Neural progenitor cell (in vitro differentiated cells): Measurements from ENCODE around the gene SFXN5. TPM values are rescaled to one million over a fixed set of nuclear protein-coding genes. Genes with fewer than 3 reads are reported as not detected.

Experiments
- DNase-seq: peaks from one replicate; pipeline ENCODE4 v3.0.0-alpha.2; 2016; ENCODE audit warnings: low spot score
- H2AFZ ChIP-seq: fragments of 200-600 bp; sonication (generic); replicated peaks from 2 replicates; pipeline ENCODE4 v1.6.1; 2016; ENCODE audit warnings: antibody characterized with exemption
- H3F3A ChIP-seq: fragments of 200-600 bp; sonication (generic); 2 replicates; pipeline ENCODE4 v1.6.1; 2016; ENCODE audit warnings: antibody characterized with exemption, low read depth
- H3K27ac ChIP-seq: fragments of 200-600 bp; sonication (generic); 2 replicates; pipeline ENCODE4 v1.5.1; 2016; ENCODE audit warnings: mild to moderate bottlenecking
- H3K27me3 ChIP-seq: fragments of 200-600 bp; sonication (generic); 2 replicates; pipeline ENCODE4 v1.6.1; 2016; ENCODE audit warnings: mild to moderate bottlenecking, moderate library complexity
- H3K36me3 ChIP-seq: fragments of 200-600 bp; sonication (generic); 2 replicates; pipeline ENCODE4 v1.5.1; 2016
- H3K4me1 ChIP-seq: fragments of 200-600 bp; sonication (generic); 2 replicates; pipeline ENCODE4 v1.6.1; 2016; ENCODE audit warnings: mixed run types
- H3K4me2 ChIP-seq: fragments of 200-600 bp; sonication (generic); 2 replicates; pipeline ENCODE4 v1.6.1; 2016
- H3K4me3 ChIP-seq: fragments of 200-600 bp; sonication (generic); 2 replicates; pipeline ENCODE4 v1.5.1; 2016
- H3K79me2 ChIP-seq: fragments of 200-600 bp; sonication (generic); 2 replicates; pipeline ENCODE4 v1.6.1; 2016; ENCODE audit warnings: low read depth
- H3K9ac ChIP-seq: fragments of 200-600 bp; sonication (generic); 2 replicates; pipeline ENCODE4 v1.6.1; 2016
- H3K9me3 ChIP-seq: fragments of 200-600 bp; sonication (generic); 2 replicates; pipeline ENCODE4 v1.5.1; 2016; ENCODE audit warnings: low read depth
- H4K20me1 ChIP-seq: fragments of 200-600 bp; sonication (generic); 2 replicates; pipeline ENCODE4 v1.6.1; 2016; ENCODE audit warnings: low read depth
- H3K27ac Mint-ChIP-seq: 3 replicates; pipeline ENCODE4 v1.8.0; 2021; ENCODE audit warnings: mixed read lengths
- H3K27me3 Mint-ChIP-seq: 2 replicates; pipeline ENCODE4 v1.8.0; 2022; ENCODE audit warnings: low read depth, mild to moderate bottlenecking, inconsistent platforms, moderate library complexity, mixed read lengths; ENCODE audit not compliant: insufficient read depth
- H3K36me3 Mint-ChIP-seq: 3 replicates; pipeline ENCODE4 v1.8.0; 2021; ENCODE audit warnings: mixed read lengths
- H3K4me1 Mint-ChIP-seq: 3 replicates; pipeline ENCODE4 v1.8.0; 2021; ENCODE audit warnings: mixed read lengths
- H3K4me3 Mint-ChIP-seq: 3 replicates; pipeline ENCODE4 v1.8.0; 2021; ENCODE audit warnings: mild to moderate bottlenecking, moderate library complexity, mixed read lengths
- H3K9me3 Mint-ChIP-seq: 3 replicates; pipeline ENCODE4 v1.8.0; 2020; ENCODE audit warnings: mixed read lengths
- EZH2 ChIP-seq: fragments of 200-600 bp; sonication (generic); IDR thresholded peaks from 2 replicates; pipeline ENCODE4 v1.6.1; 2017; ENCODE audit warnings: antibody characterized with exemption, mild to moderate bottlenecking, moderate library complexity
- EZH2phosphoT487 ChIP-seq: fragments of 200-600 bp; sonication (generic); IDR thresholded peaks from 2 replicates; pipeline ENCODE4 v1.6.1; 2017; ENCODE audit warnings: antibody characterized with exemption
- total RNA-seq: library from RNA; depleted of rRNA; stranded (reverse); fragments of >200 nt; gene quantifications from 2 replicates; pipeline ENCODE4 v1.2.3, GENCODE V29; 2015; ENCODE audit warnings: low replicate concordance
- TF ChIP-seq, protein P1 (sequence below): fragments of 200-600 bp; sonication (generic); IDR thresholded peaks from 2 replicates; pipeline ENCODE4 v1.5.1; 2017; ENCODE audit warnings: antibody characterized with exemption, mild to moderate bottlenecking

The SFXN5 gene
- total RNA-seq, 1 donor from 2014 or later = 3.4 TPM

DNA sequence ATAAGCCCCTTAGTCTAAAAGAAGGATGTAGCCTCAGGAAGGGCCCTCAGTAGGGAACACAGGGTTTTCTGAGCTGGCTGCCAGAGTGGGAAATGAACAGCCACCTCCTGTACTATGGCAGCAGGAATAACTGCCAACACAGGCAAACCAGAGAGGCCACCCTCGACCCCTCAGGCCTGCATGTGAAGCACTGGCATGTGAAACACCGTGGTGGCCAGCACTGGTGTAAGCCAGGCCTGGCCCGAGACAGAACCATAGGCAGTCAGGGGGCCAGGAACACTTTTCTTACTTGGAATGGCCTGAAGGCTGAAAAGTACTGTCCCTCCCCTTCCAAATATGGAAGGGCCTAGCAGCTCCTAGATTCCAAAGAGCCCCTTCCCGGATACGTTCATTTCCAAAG is 28.2 kb downstream of the SFXN5 start:
- no peak overlapping the region for H3K9ac ChIP-seq
- Mint-ChIP-seq H3K36me3 (peaks cover 4% of the 10 kb centered on the region), H3K4me1 (peaks cover 15% of the 10 kb centered on the region), H3K27ac (peak overlapping the region; percentile 85), H3K9me3 (no peaks in the 10 kb centered on the region), H3K4me3 (no peak overlapping the region), H3K27me3 (peaks cover 4% of the 10 kb centered on the region)
- H3K4me3 ChIP-seq = no peak overlapping the region
- no peak for DNase-seq
- no peak overlapping the region for H3K27ac ChIP-seq
- TF ChIP-seq, protein P1, sequence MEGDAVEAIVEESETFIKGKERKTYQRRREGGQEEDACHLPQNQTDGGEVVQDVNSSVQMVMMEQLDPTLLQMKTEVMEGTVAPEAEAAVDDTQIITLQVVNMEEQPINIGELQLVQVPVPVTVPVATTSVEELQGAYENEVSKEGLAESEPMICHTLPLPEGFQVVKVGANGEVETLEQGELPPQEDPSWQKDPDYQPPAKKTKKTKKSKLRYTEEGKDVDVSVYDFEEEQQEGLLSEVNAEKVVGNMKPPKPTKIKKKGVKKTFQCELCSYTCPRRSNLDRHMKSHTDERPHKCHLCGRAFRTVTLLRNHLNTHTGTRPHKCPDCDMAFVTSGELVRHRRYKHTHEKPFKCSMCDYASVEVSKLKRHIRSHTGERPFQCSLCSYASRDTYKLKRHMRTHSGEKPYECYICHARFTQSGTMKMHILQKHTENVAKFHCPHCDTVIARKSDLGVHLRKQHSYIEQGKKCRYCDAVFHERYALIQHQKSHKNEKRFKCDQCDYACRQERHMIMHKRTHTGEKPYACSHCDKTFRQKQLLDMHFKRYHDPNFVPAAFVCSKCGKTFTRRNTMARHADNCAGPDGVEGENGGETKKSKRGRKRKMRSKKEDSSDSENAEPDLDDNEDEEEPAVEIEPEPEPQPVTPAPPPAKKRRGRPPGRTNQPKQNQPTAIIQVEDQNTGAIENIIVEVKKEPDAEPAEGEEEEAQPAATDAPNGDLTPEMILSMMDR = no peak
- TF ChIP-seq EZH2phosphoT487 (no peak), EZH2 (no peak)
- no peaks in the 10 kb centered on the region for H3K79me2 ChIP-seq
- no peaks in the 10 kb centered on the region for H3K27me3 ChIP-seq
- peaks cover 17% of the 10 kb centered on the region for H3K4me1 ChIP-seq
- peak overlapping the region; percentile 53 for H2AFZ ChIP-seq
- no peaks in the 10 kb centered on the region for H3K9me3 ChIP-seq
- H3K4me2 ChIP-seq = no peak overlapping the region
- H3K36me3 ChIP-seq = no peaks in the 10 kb centered on the region
- peaks cover 7% of the 10 kb centered on the region for H3F3A ChIP-seq
- H4K20me1 ChIP-seq = no peaks in the 10 kb centered on the region

DNA sequence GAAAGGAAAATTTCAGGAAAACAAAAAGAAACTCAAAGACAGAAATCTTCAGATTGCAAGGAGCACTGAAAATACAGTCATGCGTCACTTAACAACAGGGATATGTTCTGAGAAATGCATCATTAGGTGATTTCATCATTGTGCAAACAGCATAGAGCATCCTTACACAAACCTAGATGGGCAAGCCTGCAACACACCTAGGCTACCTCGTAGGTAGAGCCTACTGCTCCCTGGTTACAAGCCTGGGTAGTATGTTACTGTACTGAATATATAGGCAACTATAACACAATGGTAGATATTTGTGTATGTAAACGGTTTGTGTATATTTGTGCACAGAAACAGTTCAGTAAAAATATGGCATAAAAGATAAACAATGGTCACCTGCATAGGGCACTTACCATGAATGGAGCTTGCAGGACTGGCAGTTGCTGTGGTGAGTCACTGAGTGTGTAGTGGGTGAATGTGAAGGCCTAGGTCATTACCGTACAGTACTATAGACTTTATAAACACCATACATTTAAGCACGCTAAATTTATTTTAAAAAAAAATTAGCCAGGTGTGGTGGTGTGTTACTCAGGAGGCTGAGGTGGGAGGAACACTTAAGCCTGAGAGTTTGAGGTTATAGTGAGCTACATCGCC is 33.4 kb downstream of the SFXN5 start:
- no peaks in the 10 kb centered on the region for H3K36me3 ChIP-seq
- DNase-seq = no peak
- H3K4me1 Mint-ChIP-seq = peaks cover 3% of the 10 kb centered on the region

DNA sequence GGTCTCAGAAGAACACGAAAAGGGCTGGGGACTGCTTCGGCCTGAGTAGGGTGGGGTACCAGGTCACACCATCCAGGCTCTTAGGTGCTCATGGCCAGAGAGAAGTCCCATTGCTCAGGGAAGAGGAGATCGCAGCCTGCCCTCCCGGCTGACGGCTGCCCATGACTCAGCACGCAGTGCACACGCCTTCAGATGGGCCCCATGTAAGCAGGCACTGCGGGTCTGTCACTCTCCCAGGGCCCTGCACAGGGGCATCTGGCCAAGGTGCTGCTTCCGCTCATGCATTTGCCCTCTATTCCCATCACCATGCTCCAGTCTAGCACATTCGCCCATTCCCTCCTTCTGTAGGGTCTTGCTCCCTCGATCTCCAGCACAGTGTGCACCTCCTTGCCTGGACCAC is 34.7 kb downstream of the SFXN5 start:
- Histone ChIP-seq H3K27me3 (no peaks in the 10 kb centered on the region), H2AFZ (no peak overlapping the region), H3K9ac (no peak overlapping the region), H3K4me1 (peaks cover 5% of the 10 kb centered on the region), H3K9me3 (no peaks in the 10 kb centered on the region), H3K27ac (no peak overlapping the region), H3K79me2 (no peaks in the 10 kb centered on the region), H3K4me3 (no peak overlapping the region), H4K20me1 (no peaks in the 10 kb centered on the region), H3K36me3 (no peaks in the 10 kb centered on the region), H3F3A (peaks cover 4% of the 10 kb centered on the region), H3K4me2 (no peak overlapping the region)
- Mint-ChIP-seq H3K27ac (no peak overlapping the region), H3K4me3 (no peak overlapping the region), H3K36me3 (peaks cover 4% of the 10 kb centered on the region), H3K4me1 (no peaks in the 10 kb centered on the region), H3K9me3 (no peaks in the 10 kb centered on the region), H3K27me3 (peaks cover 2% of the 10 kb centered on the region)
- TF ChIP-seq EZH2 (no peak), EZH2phosphoT487 (no peak)
- TF ChIP-seq, protein P1 = no peak
- no peak for DNase-seq

More for the DNA sequence above, 33.4 kb downstream of the SFXN5 start:
- H2AFZ ChIP-seq = no peak overlapping the region
- peaks cover 4% of the 10 kb centered on the region for H3K36me3 Mint-ChIP-seq
- no peak overlapping the region for H3K4me3 Mint-ChIP-seq
- H3K9me3 ChIP-seq = no peaks in the 10 kb centered on the region
- H3F3A ChIP-seq = peaks cover 5% of the 10 kb centered on the region
- no peak overlapping the region for H3K9ac ChIP-seq
- H3K27ac ChIP-seq = no peak overlapping the region
- no peaks in the 10 kb centered on the region for H3K27me3 ChIP-seq
- H3K4me2 ChIP-seq = no peak overlapping the region
- TF ChIP-seq, protein P1 = no peak
- TF ChIP-seq EZH2 (no peak), EZH2phosphoT487 (no peak)
- H4K20me1 ChIP-seq = no peaks in the 10 kb centered on the region
- H3K9me3 Mint-ChIP-seq = no peaks in the 10 kb centered on the region
- no peak overlapping the region for H3K4me3 ChIP-seq
- H3K4me1 ChIP-seq = no peaks in the 10 kb centered on the region
- no peaks in the 10 kb centered on the region for H3K79me2 ChIP-seq
- peaks cover 2% of the 10 kb centered on the region for H3K27me3 Mint-ChIP-seq
- no peak overlapping the region for H3K27ac Mint-ChIP-seq
